ENCODE data around the gene RIMOC1. TPM values are rescaled to one million over a fixed set of nuclear protein-coding genes. Genes with fewer than 3 reads are reported as not detected.

The RIMOC1 gene
- total and polyA plus RNA-seq, 10 of the 15 experiments (the other 5 are each of a cell fraction or from before 2014, with no cell fraction given): 3.9 to 33.1 (median 16.0) TPM

- TF ChIP-seq SKIL (IDR thresholded peaks at IDR 0.05; ENCODE audit: low read depth, poor library complexity, severe bottlenecking) (no peak), SMARCA5 (IDR thresholded peaks at IDR 0.05) (peak; percentile 95; the same call in 1 of the 2 replicates), PAX8 (IDR thresholded peaks at IDR 0.05) (no peak), TCF3 (IDR thresholded peaks at IDR 0.05; ENCODE audit: borderline replicate concordance, insufficient read depth, low read depth, low read length) (peak; percentile 43; the same call in 1 of the 2 replicates), CEBPB (IDR thresholded peaks at IDR 0.05; ENCODE audit: borderline replicate concordance in 1 of 2, low read depth in 2 of 2, low read length in 2 of 2) (no peak), BHLHE40 (IDR thresholded peaks at IDR 0.05; ENCODE audit: borderline replicate concordance in 1 of 2, low read depth in 2 of 2, low read length in 1 of 2) (peak; percentile 44 to 77; a peak in 3 of 4 replicates), ATF3 (IDR thresholded peaks at IDR 0.05; ENCODE audit: borderline replicate concordance, extremely low read depth, low read depth, low read length) (no peak), SRF (IDR thresholded peaks at IDR 0.05; ENCODE audit: low read depth in 2 of 2, low read length in 2 of 2) (0 out of 4 replicates have a peak, but pooled peaks of 1 of the 2 experiments have one; percentile 2), SUZ12 (IDR thresholded peaks at IDR 0.05; ENCODE audit: unreplicated experiment) (no peak), CREM (IDR thresholded peaks at IDR 0.05; ENCODE audit: low read depth) (peak; percentile 90), FOXK2 (IDR thresholded peaks at IDR 0.05) (no peak), RCOR1 (conservative IDR thresholded peaks at IDR 0.05; ENCODE audit: low read depth, low read length) (no peak), IKZF2 (IDR thresholded peaks at IDR 0.05) (peak; percentile 79 to 88), POLR2A (IDR thresholded peaks at IDR 0.05; ENCODE audit: low read depth, low read length) (peak; percentile 96), KDM1A (IDR thresholded peaks at IDR 0.05; ENCODE audit: borderline replicate concordance) (no peak), MLLT1 (IDR thresholded peaks at IDR 0.05) (peak; percentile 92), ETV6 (conservative IDR thresholded peaks at IDR 0.05 in 1 of 2, IDR thresholded peaks at IDR 0.05 in 1 of 2; ENCODE audit: borderline replicate concordance in 1 of 2, low read depth in 1 of 2) (peak in 1 of 2 experiments; percentile 20; a peak in 1 of 4 replicates), BCL11A (IDR thresholded peaks at IDR 0.05; ENCODE audit: low read depth, low read length) (0 out of 2 replicates have a peak, but pooled peaks have one; percentile 35), KLF5 (IDR thresholded peaks at IDR 0.05; ENCODE audit: partially characterized antibody) (peak; percentile 68), ZBED1 (IDR thresholded peaks at IDR 0.05; ENCODE audit: borderline replicate concordance) (peak; percentile 34; the same call in 1 of the 2 replicates), NR2C2 (IDR thresholded peaks at IDR 0.05; ENCODE audit: borderline replicate concordance, control insufficient read depth, insufficient read length, low read depth) (no peak), RELB (IDR thresholded peaks at IDR 0.05; ENCODE audit: low read depth) (peak; percentile 54; the same call in 1 of the 2 replicates), NFIC (IDR thresholded peaks at IDR 0.05; ENCODE audit: low read depth, low read length) (peak; percentile 37; the same call in 1 of the 2 replicates), RFX5 (IDR thresholded peaks at IDR 0.05; ENCODE audit: low read depth, low read length) (peak; percentile 39; the same call in 1 of the 2 replicates), GATAD2B (conservative IDR thresholded peaks at IDR 0.05; ENCODE audit: low read depth) (peak; percentile 52; the same call in 1 of the 2 replicates)
Measured at GRCh38 chr5:41924872-41925554, 20.9 kb downstream of the RIMOC1 start, which contains the start of gene FBXO4 (continued).
